ENCODE measurements around the gene IFT88. TPM values are rescaled to one million over a fixed set of nuclear protein-coding genes. Genes with fewer than 3 reads are reported as not detected.

Gene IFT88
- total RNA-seq, 1 experiment from 2014 or later = 19.4 TPM

DNA sequence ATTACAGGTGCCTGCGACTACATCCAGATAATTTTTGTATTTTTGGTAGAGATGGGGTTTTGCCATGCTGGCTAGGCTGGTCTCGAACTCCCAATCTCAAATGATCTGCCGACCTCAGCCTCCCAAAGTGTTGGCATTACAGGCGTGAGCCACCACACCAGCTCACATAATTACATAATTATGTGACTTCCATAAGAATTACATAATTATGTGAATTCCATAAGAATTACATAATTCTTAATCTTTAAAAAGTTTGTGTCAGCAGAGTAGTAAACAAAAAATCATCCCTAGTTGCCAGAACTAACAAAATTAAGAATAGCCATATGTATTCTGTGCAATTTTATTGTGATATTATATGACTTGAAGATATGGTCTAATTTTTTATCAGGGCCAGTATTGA, 25.6 kb downstream of the IFT88 start:
- H3K9me3 ChIP-seq (ENCODE audit: low read depth, low read length, poor library complexity, severe bottlenecking) = no peaks in the 10 kb centered on the region
- no TSS peak for BruUV-seq (replicated peaks)
- H3K27ac ChIP-seq (ENCODE audit: low read depth, low read length, poor library complexity, severe bottlenecking) = no peak overlapping the region
- intact Hi-C loops (cut with micrococcal nuclease; ENCODE audit: unreplicated experiment) = no loop called here
- CTCF ChIA-PET = no interaction called here
- no peak overlapping the region for H3K4me3 ChIP-seq (ENCODE audit: low read depth, low read length, poor library complexity, severe bottlenecking)
- no peak for TF ChIP-seq CTCF (conservative IDR thresholded peaks at IDR 0.05; ENCODE audit: low read depth, low read length)
- POLR2A ChIA-PET (ENCODE audit: low non-redundant PET) = no interaction called here
- H3K4me1 ChIP-seq (ENCODE audit: insufficient read depth, low read length, poor library complexity, severe bottlenecking) = no peaks in the 10 kb centered on the region
- H3K36me3 ChIP-seq (ENCODE audit: insufficient read depth, low read length, poor library complexity, severe bottlenecking) = no peaks in the 10 kb centered on the region
- no peak for DNase-seq (ENCODE audit: low spot score)
- no peaks in the 10 kb centered on the region for H3K27me3 ChIP-seq (replicated peaks; ENCODE audit: insufficient read depth, low read depth, low read length, poor library complexity)

DNA sequence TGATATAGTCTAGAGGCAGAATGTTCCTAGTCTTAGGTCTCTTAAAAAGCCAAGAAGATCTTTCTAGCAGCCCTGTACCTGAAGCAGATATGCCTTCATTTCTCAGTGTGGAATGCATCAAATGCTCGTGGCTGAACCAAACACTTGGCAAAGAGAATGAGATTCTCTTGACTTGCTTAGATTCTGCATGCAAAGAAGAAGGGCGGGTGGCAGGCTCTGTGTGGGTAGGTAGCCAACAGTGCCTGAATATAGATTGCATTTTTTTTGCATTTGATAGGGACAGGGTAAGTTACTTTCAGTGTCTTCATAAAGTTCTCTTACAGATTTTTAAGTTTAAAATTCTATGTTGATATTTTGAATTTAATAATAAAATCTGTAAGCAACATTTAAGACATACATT, 27.3 kb downstream of the IFT88 start:
- no peak overlapping the region for H3K4me3 ChIP-seq (ENCODE audit: low read depth, low read length, poor library complexity, severe bottlenecking)
- TF ChIP-seq CTCF (conservative IDR thresholded peaks at IDR 0.05; ENCODE audit: low read depth, low read length) (no peak), EZH2 (IDR thresholded peaks at IDR 0.05; ENCODE audit: borderline replicate concordance, low read depth, low read length, poor library complexity, severe bottlenecking) (no peak)
- H3K36me3 ChIP-seq (ENCODE audit: insufficient read depth, low read length, poor library complexity, severe bottlenecking) = no peaks in the 10 kb centered on the region
- POLR2A ChIA-PET (ENCODE audit: low non-redundant PET) = no interaction called here
- DNase-seq (ENCODE audit: low spot score) = no peak
- no TSS peak for BruUV-seq (replicated peaks)
- no peaks in the 10 kb centered on the region for H3K4me1 ChIP-seq (ENCODE audit: insufficient read depth, low read length, poor library complexity, severe bottlenecking)
- no peaks in the 10 kb centered on the region for H3K27me3 ChIP-seq (replicated peaks; ENCODE audit: insufficient read depth, low read depth, low read length, poor library complexity)
- intact Hi-C loops (cut with micrococcal nuclease; ENCODE audit: unreplicated experiment) = no loop called here
- CTCF ChIA-PET = no interaction called here
- no peaks in the 10 kb centered on the region for H3K9me3 ChIP-seq (ENCODE audit: low read depth, low read length, poor library complexity, severe bottlenecking)
- H3K27ac ChIP-seq (ENCODE audit: low read depth, low read length, poor library complexity, severe bottlenecking) = no peak overlapping the region

DNA sequence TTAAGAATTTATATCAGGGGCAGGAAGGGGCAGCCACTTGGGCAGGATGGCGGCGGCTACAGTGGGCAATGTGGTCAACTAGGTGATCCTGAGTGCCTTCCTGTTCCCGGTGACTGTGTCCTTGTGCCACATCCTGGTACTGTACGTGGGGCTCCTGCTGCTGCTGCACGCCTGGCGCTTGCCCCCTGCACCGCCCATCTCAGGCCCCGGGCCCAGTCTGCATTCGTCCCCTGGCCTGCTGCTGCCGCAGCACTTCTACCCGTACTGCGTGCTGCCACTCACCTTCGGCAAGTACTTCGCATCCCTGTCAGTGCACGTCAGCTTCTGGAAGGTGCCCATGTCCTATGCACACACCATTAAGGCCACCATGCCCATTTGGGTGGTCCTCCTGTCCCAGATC, 40.1 kb downstream of the IFT88 start:
- no peaks in the 10 kb centered on the region for H3K27me3 ChIP-seq (replicated peaks; ENCODE audit: insufficient read depth, low read depth, low read length, poor library complexity)
- ChIA-PET POLR2A (ENCODE audit: low non-redundant PET) (no interaction called here), CTCF (no interaction called here)
- H3K4me3 ChIP-seq (ENCODE audit: low read depth, low read length, poor library complexity, severe bottlenecking) = no peak overlapping the region
- H3K9me3 ChIP-seq (ENCODE audit: low read depth, low read length, poor library complexity, severe bottlenecking) = no peaks in the 10 kb centered on the region
- no peaks in the 10 kb centered on the region for H3K4me1 ChIP-seq (ENCODE audit: insufficient read depth, low read length, poor library complexity, severe bottlenecking)
- no peak for DNase-seq (ENCODE audit: low spot score)
- intact Hi-C loops (cut with micrococcal nuclease; ENCODE audit: unreplicated experiment) = no loop called here
- no peaks in the 10 kb centered on the region for H3K36me3 ChIP-seq (ENCODE audit: insufficient read depth, low read length, poor library complexity, severe bottlenecking)
- H3K27ac ChIP-seq (ENCODE audit: low read depth, low read length, poor library complexity, severe bottlenecking) = no peak overlapping the region
- TF ChIP-seq EZH2 (IDR thresholded peaks at IDR 0.05; ENCODE audit: borderline replicate concordance, low read depth, low read length, poor library complexity, severe bottlenecking) = no peak
- no peak for TF ChIP-seq CTCF (conservative IDR thresholded peaks at IDR 0.05; ENCODE audit: low read depth, low read length)
- BruUV-seq (replicated peaks) = no TSS peak
